ENCODE measurements around the gene CFLAR.

The CFLAR gene

GRCh38 chr2:201148434-201148990, 32.5 kb downstream of the CFLAR start:
- no peak for TF ChIP-seq CTCF (IDR thresholded peaks at IDR 0.05)

- no peak for TF ChIP-seq CTCF (IDR thresholded peaks at IDR 0.05)
Measured at GRCh38 chr2:201149064-201149820, 33.3 kb downstream of the CFLAR start.

- TF ChIP-seq CTCF (IDR thresholded peaks at IDR 0.05): no peak
Measured at GRCh38 chr2:201150454-201151020, 34.6 kb downstream of the CFLAR start.

GRCh38 chr2:201151127-201151981, 35.4 kb downstream of the CFLAR start:
- no peak for TF ChIP-seq CTCF (IDR thresholded peaks at IDR 0.05)

- TF ChIP-seq CTCF (IDR thresholded peaks at IDR 0.05): no peak
Measured at GRCh38 chr2:201152517-201152916, 36.6 kb downstream of the CFLAR start.

GRCh38 chr2:201152999-201153815, 37.2 kb downstream of the CFLAR start:
- TF ChIP-seq CTCF (IDR thresholded peaks at IDR 0.05): no peak

All from LNCAP (cell line).